Measurements from ENCODE around the gene TCF20.

DNA sequence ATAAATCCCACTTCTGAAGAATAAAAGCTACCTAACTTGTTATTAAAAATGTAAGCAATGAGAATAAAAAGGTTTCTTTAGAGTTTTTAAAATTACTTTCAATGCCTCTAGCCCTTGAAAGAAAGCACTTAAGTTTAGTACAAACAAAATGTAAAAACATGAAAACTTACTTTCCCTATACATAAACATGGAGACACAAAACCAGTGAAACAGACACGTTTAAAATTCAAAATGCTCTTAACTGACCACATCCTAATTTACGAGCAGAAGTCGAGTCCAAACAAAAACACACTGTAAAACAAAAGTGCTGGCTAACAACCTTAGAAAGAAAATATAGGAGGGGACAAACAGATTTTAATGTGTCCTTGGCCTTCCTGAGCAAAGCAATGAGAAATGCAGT is 36.6 kb downstream of the TCF20 start:
- TF ChIP-seq, protein P1, sequence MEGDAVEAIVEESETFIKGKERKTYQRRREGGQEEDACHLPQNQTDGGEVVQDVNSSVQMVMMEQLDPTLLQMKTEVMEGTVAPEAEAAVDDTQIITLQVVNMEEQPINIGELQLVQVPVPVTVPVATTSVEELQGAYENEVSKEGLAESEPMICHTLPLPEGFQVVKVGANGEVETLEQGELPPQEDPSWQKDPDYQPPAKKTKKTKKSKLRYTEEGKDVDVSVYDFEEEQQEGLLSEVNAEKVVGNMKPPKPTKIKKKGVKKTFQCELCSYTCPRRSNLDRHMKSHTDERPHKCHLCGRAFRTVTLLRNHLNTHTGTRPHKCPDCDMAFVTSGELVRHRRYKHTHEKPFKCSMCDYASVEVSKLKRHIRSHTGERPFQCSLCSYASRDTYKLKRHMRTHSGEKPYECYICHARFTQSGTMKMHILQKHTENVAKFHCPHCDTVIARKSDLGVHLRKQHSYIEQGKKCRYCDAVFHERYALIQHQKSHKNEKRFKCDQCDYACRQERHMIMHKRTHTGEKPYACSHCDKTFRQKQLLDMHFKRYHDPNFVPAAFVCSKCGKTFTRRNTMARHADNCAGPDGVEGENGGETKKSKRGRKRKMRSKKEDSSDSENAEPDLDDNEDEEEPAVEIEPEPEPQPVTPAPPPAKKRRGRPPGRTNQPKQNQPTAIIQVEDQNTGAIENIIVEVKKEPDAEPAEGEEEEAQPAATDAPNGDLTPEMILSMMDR (IDR thresholded peaks at IDR 0.05), result no peak
- TF ChIP-seq EP300 (IDR thresholded peaks at IDR 0.05), result no peak
- no peak for TF ChIP-seq POLR2A (IDR thresholded peaks at IDR 0.05)
